ENCODE results near the gene PRX. TPM values are rescaled to one million over a fixed set of nuclear protein-coding genes. Genes with fewer than 3 reads are reported as not detected.
A peak's percentile ranks its signal among the peaks of the same experiment; 100 is the strongest.

Gene PRX
- total and polyA plus RNA-seq, 2 of the 13 experiments (the other 11 are each of a cell fraction or from before 2014, with no cell fraction given) = 0.66 TPM

DNA sequence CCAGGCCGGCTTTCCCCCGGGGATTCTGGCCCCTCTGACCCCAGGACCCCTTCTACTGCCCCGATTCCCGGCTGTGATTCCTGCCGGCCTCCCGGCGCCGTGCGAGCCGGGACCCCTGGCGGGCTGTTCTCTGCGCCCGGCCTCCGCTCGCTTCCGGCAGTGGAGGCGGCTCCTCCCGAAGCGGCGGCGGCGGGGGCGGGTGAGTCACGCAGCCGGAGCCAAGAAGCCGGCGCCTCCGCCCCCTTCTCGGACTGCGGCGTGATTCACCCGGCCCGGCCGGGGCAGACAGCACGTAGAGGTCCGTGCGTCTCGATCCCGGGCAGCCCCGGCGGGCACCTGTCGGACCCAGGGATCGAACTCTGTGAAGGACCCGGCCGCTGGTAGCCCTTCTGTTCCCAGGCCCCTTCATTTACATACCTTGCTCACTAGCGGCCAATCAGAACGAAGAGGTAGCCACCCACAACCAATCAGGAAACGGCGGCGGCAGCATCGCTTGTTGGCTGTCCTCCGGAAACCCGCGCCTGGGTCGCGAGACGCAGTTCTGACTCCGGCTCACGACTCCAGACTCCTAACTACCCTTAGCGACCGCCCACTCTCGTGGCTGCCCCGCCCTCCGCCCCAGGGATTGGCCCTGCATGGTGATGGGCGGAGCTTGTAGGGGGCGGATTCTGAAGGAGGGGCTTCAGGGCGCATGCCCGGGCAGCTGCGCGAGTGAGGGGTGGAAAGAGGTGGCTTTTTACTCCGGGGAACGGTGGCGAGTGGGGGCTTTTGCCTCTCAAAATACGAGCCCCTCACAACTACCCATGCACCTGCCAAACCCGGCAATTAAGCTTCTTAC lies 12.5 kb upstream of the PRX start, which contains the start of gene SERTAD1 (continued):
- TF ChIP-seq SIN3A (IDR thresholded peaks at IDR 0.05; ENCODE audit: borderline replicate concordance, low read depth, low read length) (peak; percentile 35; the same call in 1 of the 2 replicates), SOX5 (CRISPR knock-in tag; IDR thresholded peaks at IDR 0.05; ENCODE audit: borderline replicate concordance) (peak; percentile 32; the same call in 1 of the 2 replicates), KDM5A (IDR thresholded peaks at IDR 0.05; ENCODE audit: borderline replicate concordance, low read length) (no peak; the same call in 1 of the 2 replicates), CBX2 (IDR thresholded peaks at IDR 0.05; ENCODE audit: low read depth, low read length) (peak; percentile 75; the same call in 1 of the 2 replicates), CBX2 (CRISPR knock-in tag; IDR thresholded peaks at IDR 0.05; ENCODE audit: low read depth) (no peak), TAF1 (CRISPR knock-in tag; IDR thresholded peaks at IDR 0.05) (peak; percentile 95), KDM6A (CRISPR knock-in tag; IDR thresholded peaks at IDR 0.05; ENCODE audit: low read depth) (no peak), ZNF350 (CRISPR knock-in tag; IDR thresholded peaks at IDR 0.05; ENCODE audit: borderline replicate concordance, low read depth) (0 out of 2 replicates have a peak, but pooled peaks have one; percentile 44), SP4 (CRISPR knock-in tag; IDR thresholded peaks at IDR 0.05) (peak; percentile 97), ZNF83 (CRISPR knock-in tag; IDR thresholded peaks at IDR 0.05; ENCODE audit: borderline replicate concordance) (no peak), KDM1A (CRISPR knock-in tag; IDR thresholded peaks at IDR 0.05) (no peak), SETDB1 (CRISPR knock-in tag; IDR thresholded peaks at IDR 0.05; ENCODE audit: borderline replicate concordance) (no peak), TBX3 (IDR thresholded peaks at IDR 0.05; ENCODE audit: borderline replicate concordance) (no peak), HNRNPL (IDR thresholded peaks at IDR 0.05; ENCODE audit: low read depth, low read length) (0 out of 2 replicates have a peak, but pooled peaks have one; percentile 50), HIVEP1 (CRISPR knock-in tag; IDR thresholded peaks at IDR 0.05) (no peak), PAF1 (CRISPR knock-in tag; IDR thresholded peaks at IDR 0.05) (no peak)
- TF ChIP-seq, protein P1, sequence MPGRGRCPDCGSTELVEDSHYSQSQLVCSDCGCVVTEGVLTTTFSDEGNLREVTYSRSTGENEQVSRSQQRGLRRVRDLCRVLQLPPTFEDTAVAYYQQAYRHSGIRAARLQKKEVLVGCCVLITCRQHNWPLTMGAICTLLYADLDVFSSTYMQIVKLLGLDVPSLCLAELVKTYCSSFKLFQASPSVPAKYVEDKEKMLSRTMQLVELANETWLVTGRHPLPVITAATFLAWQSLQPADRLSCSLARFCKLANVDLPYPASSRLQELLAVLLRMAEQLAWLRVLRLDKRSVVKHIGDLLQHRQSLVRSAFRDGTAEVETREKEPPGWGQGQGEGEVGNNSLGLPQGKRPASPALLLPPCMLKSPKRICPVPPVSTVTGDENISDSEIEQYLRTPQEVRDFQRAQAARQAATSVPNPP (CRISPR knock-in tag; IDR thresholded peaks at IDR 0.05) = no peak
- TF ChIP-seq, protein P2, sequence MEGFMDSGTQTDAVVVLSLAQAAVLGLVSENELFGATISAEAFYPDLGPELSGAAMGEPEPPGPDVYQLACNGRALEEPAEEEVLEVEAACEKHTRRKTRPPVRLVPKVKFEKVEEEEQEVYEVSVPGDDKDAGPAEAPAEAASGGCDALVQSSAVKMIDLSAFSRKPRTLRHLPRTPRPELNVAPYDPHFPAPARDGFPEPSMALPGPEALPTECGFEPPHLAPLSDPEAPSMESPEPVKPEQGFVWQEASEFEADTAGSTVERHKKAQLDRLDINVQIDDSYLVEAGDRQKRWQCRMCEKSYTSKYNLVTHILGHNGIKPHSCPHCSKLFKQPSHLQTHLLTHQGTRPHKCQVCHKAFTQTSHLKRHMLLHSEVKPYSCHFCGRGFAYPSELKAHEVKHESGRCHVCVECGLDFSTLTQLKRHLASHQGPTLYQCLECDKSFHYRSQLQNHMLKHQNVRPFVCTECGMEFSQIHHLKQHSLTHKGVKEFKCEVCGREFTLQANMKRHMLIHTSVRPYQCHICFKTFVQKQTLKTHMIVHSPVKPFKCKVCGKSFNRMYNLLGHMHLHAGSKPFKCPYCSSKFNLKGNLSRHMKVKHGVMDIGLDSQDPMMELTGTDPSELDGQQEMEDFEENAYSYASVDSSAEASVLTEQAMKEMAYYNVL (CRISPR knock-in tag; IDR thresholded peaks at IDR 0.05; ENCODE audit: borderline replicate concordance) = no peak; the same call in 1 of the 2 replicates
- TF ChIP-seq, protein P3, sequence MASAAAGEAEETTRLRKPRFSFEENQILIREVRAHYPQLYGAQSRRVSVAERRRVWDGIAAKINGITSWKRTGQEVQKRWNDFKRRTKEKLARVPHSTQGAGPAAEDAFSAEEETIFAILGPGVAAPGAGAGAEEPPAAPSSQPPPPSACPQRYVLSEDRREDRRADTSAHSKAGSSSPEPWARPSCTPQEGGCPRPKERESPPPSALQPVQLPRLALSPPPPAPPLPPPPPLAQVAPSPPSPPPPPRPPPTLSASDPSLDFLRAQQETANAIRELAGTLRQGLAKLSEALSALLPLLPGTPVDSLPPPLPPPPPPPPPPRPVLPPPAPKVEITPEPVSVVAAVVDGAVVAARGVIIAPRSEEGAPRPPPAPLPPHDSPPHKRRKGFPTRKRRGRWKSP (CRISPR knock-in tag; IDR thresholded peaks at IDR 0.05) = no peak
- TF ChIP-seq, protein P4, sequence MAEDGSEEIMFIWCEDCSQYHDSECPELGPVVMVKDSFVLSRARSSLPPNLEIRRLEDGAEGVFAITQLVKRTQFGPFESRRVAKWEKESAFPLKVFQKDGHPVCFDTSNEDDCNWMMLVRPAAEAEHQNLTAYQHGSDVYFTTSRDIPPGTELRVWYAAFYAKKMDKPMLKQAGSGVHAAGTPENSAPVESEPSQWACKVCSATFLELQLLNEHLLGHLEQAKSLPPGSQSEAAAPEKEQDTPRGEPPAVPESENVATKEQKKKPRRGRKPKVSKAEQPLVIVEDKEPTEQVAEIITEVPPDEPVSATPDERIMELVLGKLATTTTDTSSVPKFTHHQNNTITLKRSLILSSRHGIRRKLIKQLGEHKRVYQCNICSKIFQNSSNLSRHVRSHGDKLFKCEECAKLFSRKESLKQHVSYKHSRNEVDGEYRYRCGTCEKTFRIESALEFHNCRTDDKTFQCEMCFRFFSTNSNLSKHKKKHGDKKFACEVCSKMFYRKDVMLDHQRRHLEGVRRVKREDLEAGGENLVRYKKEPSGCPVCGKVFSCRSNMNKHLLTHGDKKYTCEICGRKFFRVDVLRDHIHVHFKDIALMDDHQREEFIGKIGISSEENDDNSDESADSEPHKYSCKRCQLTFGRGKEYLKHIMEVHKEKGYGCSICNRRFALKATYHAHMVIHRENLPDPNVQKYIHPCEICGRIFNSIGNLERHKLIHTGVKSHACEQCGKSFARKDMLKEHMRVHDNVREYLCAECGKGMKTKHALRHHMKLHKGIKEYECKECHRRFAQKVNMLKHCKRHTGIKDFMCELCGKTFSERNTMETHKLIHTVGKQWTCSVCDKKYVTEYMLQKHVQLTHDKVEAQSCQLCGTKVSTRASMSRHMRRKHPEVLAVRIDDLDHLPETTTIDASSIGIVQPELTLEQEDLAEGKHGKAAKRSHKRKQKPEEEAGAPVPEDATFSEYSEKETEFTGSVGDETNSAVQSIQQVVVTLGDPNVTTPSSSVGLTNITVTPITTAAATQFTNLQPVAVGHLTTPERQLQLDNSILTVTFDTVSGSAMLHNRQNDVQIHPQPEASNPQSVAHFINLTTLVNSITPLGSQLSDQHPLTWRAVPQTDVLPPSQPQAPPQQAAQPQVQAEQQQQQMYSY (CRISPR knock-in tag; IDR thresholded peaks at IDR 0.05) = no peak
- TF ChIP-seq, protein P5, sequence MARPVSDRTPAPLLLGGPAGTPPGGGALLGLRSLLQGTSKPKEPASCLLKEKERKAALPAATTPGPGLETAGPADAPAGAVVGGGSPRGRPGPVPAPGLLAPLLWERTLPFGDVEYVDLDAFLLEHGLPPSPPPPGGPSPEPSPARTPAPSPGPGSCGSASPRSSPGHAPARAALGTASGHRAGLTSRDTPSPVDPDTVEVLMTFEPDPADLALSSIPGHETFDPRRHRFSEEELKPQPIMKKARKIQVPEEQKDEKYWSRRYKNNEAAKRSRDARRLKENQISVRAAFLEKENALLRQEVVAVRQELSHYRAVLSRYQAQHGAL (CRISPR knock-in tag; IDR thresholded peaks at IDR 0.05; ENCODE audit: not compliant biosample characterization) = no peak

Data from HepG2 (cell line).